NCI-H2227 treated with DMSO at 0.1 percent for 48 hours (cell line): Measurements from ENCODE around the gene DHRS7B.

Experiments used
- DNase-seq: peaks from one replicate; lab custom pipeline; 2025; lab: John Stamatoyannopoulos, UW

DHRS7B gene

GRCh38 chr17:21157586-21158370, 31.0 kb downstream of the DHRS7B start:
- no peak for DNase-seq

- DNase-seq, result no peak
Measured at GRCh38 chr17:21160401-21160800, 33.6 kb downstream of the DHRS7B start.

- no peak for DNase-seq
Measured at GRCh38 chr17:21161498-21162393, 35.0 kb downstream of the DHRS7B start.

- no peak for DNase-seq
Measured at GRCh38 chr17:21162394-21162775, 35.6 kb downstream of the DHRS7B start.

- DNase-seq, result no peak
Measured at GRCh38 chr17:21163101-21163500, 36.3 kb downstream of the DHRS7B start.

- no peak for DNase-seq
Measured at GRCh38 chr17:21164216-21164615, 37.5 kb downstream of the DHRS7B start.

- DNase-seq, result no peak
Measured at GRCh38 chr17:21164620-21165019, 37.9 kb downstream of the DHRS7B start.

GRCh38 chr17:21165922-21166594, 39.3 kb downstream of the DHRS7B start:
- no peak for DNase-seq

GRCh38 chr17:21166595-21167210, 39.9 kb downstream of the DHRS7B start:
- no peak for DNase-seq

- DNase-seq, result no peak
Measured at GRCh38 chr17:21167303-21167702, 40.5 kb downstream of the DHRS7B start.

- DNase-seq, result no peak
Measured at GRCh38 chr17:21168555-21168865, 41.7 kb downstream of the DHRS7B start.

- DNase-seq, result no peak
Measured at GRCh38 chr17:21169496-21169895, 42.7 kb downstream of the DHRS7B start.

- no peak for DNase-seq
Measured at GRCh38 chr17:21170809-21171208, 44.0 kb downstream of the DHRS7B start.

- DNase-seq, result no peak
Measured at GRCh38 chr17:21171309-21171922, 44.7 kb downstream of the DHRS7B start.

- no peak for DNase-seq
Measured at GRCh38 chr17:21171970-21172510, 45.3 kb downstream of the DHRS7B start.

GRCh38 chr17:21172846-21173245, 46.1 kb downstream of the DHRS7B start:
- DNase-seq, result no peak

GRCh38 chr17:21173543-21173942, 46.8 kb downstream of the DHRS7B start:
- DNase-seq, result no peak

GRCh38 chr17:21174186-21174585, 47.4 kb downstream of the DHRS7B start:
- DNase-seq, result no peak

GRCh38 chr17:21174713-21175112, 47.9 kb downstream of the DHRS7B start:
- DNase-seq, result no peak

GRCh38 chr17:21176773-21177395, 50.1 kb downstream of the DHRS7B start:
- no peak for DNase-seq

GRCh38 chr17:21177401-21177800, 50.6 kb downstream of the DHRS7B start:
- no peak for DNase-seq
